GM12878 (cell line): ENCODE measurements around the gene CXorf66. TPM values are rescaled to one million over a fixed set of nuclear protein-coding genes. Genes with fewer than 3 reads are reported as not detected.
"Not testable (repeated sequence)": the region's sequence is repeated elsewhere in the genome, so short reads cannot be mapped to it uniquely, and the experiment has no call there.

Experiments
- ATAC-seq: fragments of 200-7000 bp; cut with Tn5 transposase; 3 replicates; pipeline ENCODE4 v1.9.1; 2020; ENCODE audit warnings: mild to moderate bottlenecking, moderate library complexity
- BruUV-seq: library from RNA; stranded (reverse); fragments of 400-500 nt; replicated peaks from 2 replicates; lab custom pipeline; 2021; lab: Mats Ljungman, UMichigan
- CTCF ChIA-PET: fragments of 300-600 bp; sonication (Branson Sonifier 250); formaldehyde crosslinking; extraction: SDS; loops from one replicate; lab custom pipeline; 2021; ENCODE audit warnings: inconsistent platforms; lab: Yijun Ruan, JAX
- POLR2A ChIA-PET: fragments of 350-600 bp; formaldehyde crosslinking; extraction: SDS; loops from one replicate; lab custom pipeline; 2021; ENCODE audit warnings: inconsistent platforms; lab: Charles Lee
- RAD21 ChIA-PET: fragments of 300-600 bp; sonication (Branson Sonifier 250); formaldehyde crosslinking; loops from one replicate; lab custom pipeline; 2023; ENCODE audit warnings: antibody characterized with exemption; ENCODE audit not compliant: unreplicated experiment; lab: Charles Lee
- SMC1A ChIA-PET: fragments of 300-600 bp; sonication (Branson Sonifier 250); formaldehyde crosslinking; loops from one replicate; lab custom pipeline; 2023; ENCODE audit not compliant: unreplicated experiment, uncharacterized antibody; lab: Charles Lee
- DNase-seq: peaks from one replicate; pipeline ENCODE4 v3.0.0-alpha.2; 2011; ENCODE audit warnings: low read depth, low spot score
- FAIRE-seq: peaks from 3 replicates; lab custom pipeline; 2011; peaks lifted over from hg19 to GRCh38; lab: Jason Lieb, UNC
- H2AFZ ChIP-seq: 2 replicates; pipeline ENCODE4 v1.6.0; 2011; ENCODE audit warnings: low read depth, low read length, control low read depth; ENCODE audit not compliant: control insufficient read depth
- H3K27ac ChIP-seq: 2 replicates; pipeline ENCODE4 v1.5.1; 2011; ENCODE audit warnings: control low read depth; ENCODE audit not compliant: control insufficient read depth, insufficient read depth
- H3K27me3 ChIP-seq, 2 experiments: replicated peaks in 1 of 2; 2 replicates each; pipeline versions ENCODE4 v1.6.0 to v1.6.1; 2011; ENCODE audit warnings: low read length in 1 of 2; ENCODE audit not compliant: control insufficient read depth in 2 of 2, insufficient read depth in 2 of 2
- H3K36me3 ChIP-seq, 2 experiments: 2 replicates each; pipeline ENCODE4 v1.5.1; 2011; ENCODE audit warnings: low read length in 1 of 2; ENCODE audit not compliant: control insufficient read depth in 2 of 2, insufficient read depth in 2 of 2
- H3K4me1 ChIP-seq: 2 replicates; pipeline ENCODE4 v1.6.1; 2011; ENCODE audit warnings: mild to moderate bottlenecking, low read length, moderate library complexity, mixed read lengths; ENCODE audit not compliant: control insufficient read depth, insufficient read depth
- H3K4me2 ChIP-seq: 2 replicates; pipeline ENCODE4 v1.6.0; 2011; ENCODE audit warnings: control low read depth; ENCODE audit not compliant: control insufficient read depth, insufficient read depth
- H3K4me3 ChIP-seq: fragments of 200-600 bp; sonication (generic); 2 replicates; pipeline ENCODE4 v1.5.1; 2016
- H3K79me2 ChIP-seq: 2 replicates; pipeline ENCODE4 v1.6.0; 2011; ENCODE audit warnings: low read length; ENCODE audit not compliant: control insufficient read depth, insufficient read depth
- H3K9ac ChIP-seq: 2 replicates; pipeline ENCODE4 v1.8.0; 2011; ENCODE audit warnings: low read length, control low read depth, mixed read lengths; ENCODE audit not compliant: control insufficient read depth, insufficient read depth
- H3K9me3 ChIP-seq: replicated peaks from 3 replicates; pipeline ENCODE4 v1.5.1; 2011; ENCODE audit warnings: mild to moderate bottlenecking, low read length; ENCODE audit not compliant: control insufficient read depth, insufficient read depth
- H4K20me1 ChIP-seq: 2 replicates; pipeline ENCODE4 v1.6.0; 2011; ENCODE audit not compliant: control insufficient read depth, insufficient read depth
- ATF2 ChIP-seq: IDR thresholded peaks from 2 replicates; pipeline ENCODE4 v1.6.1; 2012; ENCODE audit warnings: low read length, inconsistent platforms
- CBX3 ChIP-seq: fragments of 200-600 bp; sonication (generic); IDR thresholded peaks from 2 replicates; pipeline ENCODE4 v1.6.1; 2016; ENCODE audit warnings: low read depth, borderline replicate concordance
- CHD2 ChIP-seq: IDR thresholded peaks from 2 replicates; pipeline ENCODE4 v1.6.1; 2011; ENCODE audit warnings: low read depth, low read length, improper control_type of control experiment, borderline replicate concordance
- MLLT1 ChIP-seq: fragments of 450-650 bp; IDR thresholded peaks from 2 replicates; pipeline ENCODE4 v1.6.1; 2016; ENCODE audit warnings: mild to moderate bottlenecking
- NR2C2 ChIP-seq: IDR thresholded peaks from 2 replicates; pipeline ENCODE4 v1.6.1; 2011; ENCODE audit warnings: borderline replicate concordance, low read depth; ENCODE audit not compliant: control insufficient read depth, insufficient read length
- SMARCA5 ChIP-seq: fragments of 450-650 bp; IDR thresholded peaks from 2 replicates; pipeline ENCODE4 v1.6.1; 2017; ENCODE audit warnings: mild to moderate bottlenecking
- ZNF592 ChIP-seq: fragments of 450-650 bp; IDR thresholded peaks from 2 replicates; pipeline ENCODE4 v1.6.1; 2017; ENCODE audit warnings: mild to moderate bottlenecking, moderate library complexity
- ZZZ3 ChIP-seq: IDR thresholded peaks from 2 replicates; pipeline ENCODE4 v1.6.1; 2011; ENCODE audit warnings: low read depth; ENCODE audit not compliant: control insufficient read depth, insufficient read length
- WGBS: methylation state at CpG from one replicate; pipeline ENCODE4 v1.1.6; 2016; ENCODE audit warnings: low lambda C conversion rate; ENCODE audit not compliant: insufficient replicate concordance, insufficient coverage; ENCODE audit errors: missing lambda C conversion rate; 5-methylcytosine and 5-hydroxymethylcytosine counted together
- in situ Hi-C: fragments of 300-500 bp; cut with MboI; formaldehyde crosslinking; loops from 9 replicates; pipeline ENCODE4 v1.14.3; 2018; ENCODE audit warnings: mixed read lengths
- intact Hi-C: fragments of 100-400 bp; cut with micrococcal nuclease; formaldehyde crosslinking; loops from one replicate; pipeline ENCODE4 v1.14.2; 2022; ENCODE audit not compliant: unreplicated experiment
- polyA plus RNA-seq, 11 experiments: library from polyadenylated mRNA; depleted of rRNA in 4 of 11; unstranded in 6 of 11; stranded (reverse) in 5 of 11; fragments of >200 nt; fragmentation: Nextera tagmentation in 4 of 11; fragmentation: Illumina TruSeq in 1 of 11; extraction: Ambion mirVana in 4 of 11; extraction: Trizol in 1 of 11; gene quantifications; 1 replicate in 1 of 11; 2 replicates in 10 of 11; pipeline versions ENCODE4 v1.2.1 to v1.2.3, GENCODE V29; 2011 to 2016; ENCODE audit warnings: inconsistent platforms in 2 of 11, missing spikeins in 2 of 11, low read depth in 1 of 11
- total RNA-seq, 4 experiments: library from RNA; depleted of rRNA in 3 of 4; stranded (reverse); fragments of >200 nt in 3 of 4; fragmentation: Illumina TruSeq in 1 of 4; extraction: Trizol in 1 of 4; gene quantifications; 2 replicates each; pipeline versions ENCODE4 v1.2.1 to v1.2.3, GENCODE V29; 2013 to 2021

Gene CXorf66
- total and polyA plus RNA-seq, 10 of the 15 experiments (the other 5 are each of a cell fraction or from before 2014, with no cell fraction given) = not detected

- in situ Hi-C loops, H3K9me3 ChIP-seq, BruUV-seq, ATAC-seq, CTCF ChIA-PET, POLR2A ChIA-PET, H3K9ac ChIP-seq, H4K20me1 ChIP-seq, H3K4me3 ChIP-seq, H3K4me2 ChIP-seq, H3K36me3 ChIP-seq, SMC1A ChIA-PET, FAIRE-seq, H3K27me3 ChIP-seq, H3K27ac ChIP-seq, H2AFZ ChIP-seq, DNase-seq, intact Hi-C loops, H3K4me1 ChIP-seq: not testable (repeated sequence)
- RAD21 ChIA-PET = interaction anchor here (1.4 kb wide), 1 partner anchor 8 kb away, joined by 4 read pairs; no protein-coding TSS in a partner anchor
- 61% methylated on average over 6 of the region's 6 CpGs for WGBS
- peaks cover 31% of the 10 kb centered on the region for H3K79me2 ChIP-seq
These were observed 44.2 kb downstream of the CXorf66 start for GRCh38 chrX:139921142-139921541.

GRCh38 chrX:139920316-139920715 lies 45.0 kb downstream of the CXorf66 start:
- H3K4me2 ChIP-seq = no peak overlapping the region
- in situ Hi-C loops (no loop called here), intact Hi-C loops (no loop called here)
- no TSS peak for BruUV-seq
- H3K27me3 ChIP-seq = no peaks in the 10 kb centered on the region
- no peak overlapping the region for H3K27ac ChIP-seq
- ChIA-PET CTCF (interaction anchor here (0.6 kb wide), 1 partner anchor 116 kb away, joined by 6 read pairs; no protein-coding TSS in a partner anchor), RAD21 (interaction anchor here (1.4 kb wide), 1 partner anchor 9 kb away, joined by 4 read pairs; no protein-coding TSS in a partner anchor), POLR2A (no interaction called here), SMC1A (no interaction called here)
- 0 out of 2 replicates have a peak, but pooled peaks cover 3% of the 10 kb centered on the region for H4K20me1 ChIP-seq
- H3K9me3 ChIP-seq = no peaks in the 10 kb centered on the region; the same call in 2 of the 3 replicates
- no peaks in the 10 kb centered on the region for H3K4me1 ChIP-seq
- no peak overlapping the region for H2AFZ ChIP-seq
- H3K79me2 ChIP-seq = peaks cover 27% of the 10 kb centered on the region
- no peaks in the 10 kb centered on the region for H3K36me3 ChIP-seq
- no peak for DNase-seq
- WGBS = 95% methylated on average over 1 of the region's 1 CpG
- no peak for FAIRE-seq
- no peak overlapping the region for H3K9ac ChIP-seq
- H3K4me3 ChIP-seq = no peak overlapping the region
- ATAC-seq = no peak
- no peak for TF ChIP-seq CHD2
- TF ChIP-seq ZZZ3 = no peak
- no peak for TF ChIP-seq SMARCA5
- no peak for TF ChIP-seq NR2C2
- TF ChIP-seq ZNF592 = no peak
- TF ChIP-seq MLLT1 = no peak
- no peak for TF ChIP-seq ATF2
- no peak for TF ChIP-seq CBX3
